Measurements from ENCODE around the gene MRPL50.

DNA sequence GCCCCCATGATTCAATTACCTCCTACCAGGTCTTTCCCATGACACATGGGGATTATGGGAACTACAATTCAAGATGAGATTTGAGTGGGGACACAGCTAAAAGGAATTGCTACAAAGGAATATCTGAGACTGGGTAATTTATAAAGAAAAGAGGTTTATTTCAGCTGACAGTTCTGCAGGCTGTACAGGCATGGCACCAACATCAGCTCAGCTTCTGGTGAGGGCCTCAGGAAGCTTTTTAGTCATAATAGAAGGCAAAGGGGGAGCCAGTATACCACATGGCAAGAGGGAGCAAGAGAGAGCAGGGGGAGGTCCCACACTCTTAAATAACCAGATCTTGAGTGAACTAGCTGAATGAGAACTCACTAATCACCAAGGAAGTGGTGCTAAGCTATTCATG is 48.3 kb upstream of the MRPL50 start:
- TF ChIP-seq, protein P1, sequence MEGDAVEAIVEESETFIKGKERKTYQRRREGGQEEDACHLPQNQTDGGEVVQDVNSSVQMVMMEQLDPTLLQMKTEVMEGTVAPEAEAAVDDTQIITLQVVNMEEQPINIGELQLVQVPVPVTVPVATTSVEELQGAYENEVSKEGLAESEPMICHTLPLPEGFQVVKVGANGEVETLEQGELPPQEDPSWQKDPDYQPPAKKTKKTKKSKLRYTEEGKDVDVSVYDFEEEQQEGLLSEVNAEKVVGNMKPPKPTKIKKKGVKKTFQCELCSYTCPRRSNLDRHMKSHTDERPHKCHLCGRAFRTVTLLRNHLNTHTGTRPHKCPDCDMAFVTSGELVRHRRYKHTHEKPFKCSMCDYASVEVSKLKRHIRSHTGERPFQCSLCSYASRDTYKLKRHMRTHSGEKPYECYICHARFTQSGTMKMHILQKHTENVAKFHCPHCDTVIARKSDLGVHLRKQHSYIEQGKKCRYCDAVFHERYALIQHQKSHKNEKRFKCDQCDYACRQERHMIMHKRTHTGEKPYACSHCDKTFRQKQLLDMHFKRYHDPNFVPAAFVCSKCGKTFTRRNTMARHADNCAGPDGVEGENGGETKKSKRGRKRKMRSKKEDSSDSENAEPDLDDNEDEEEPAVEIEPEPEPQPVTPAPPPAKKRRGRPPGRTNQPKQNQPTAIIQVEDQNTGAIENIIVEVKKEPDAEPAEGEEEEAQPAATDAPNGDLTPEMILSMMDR (IDR thresholded peaks at IDR 0.05) = no peak
- no peak for TF ChIP-seq POLR2A (IDR thresholded peaks at IDR 0.05)

All from right lobe of liver (tissue), 4 donors.